Measurements from ENCODE around the gene PDCL3. TPM values are rescaled to one million over a fixed set of nuclear protein-coding genes. Genes with fewer than 3 reads are reported as not detected.
A peak's percentile ranks its signal among the peaks of the same experiment; 100 is the strongest.

The PDCL3 gene
- 45.2 TPM for total RNA-seq
- polyA plus RNA-seq = 10 to 100 TPM; 52.1 to 62.5 (median 58.1) TPM

GRCh38 chr2:100562613-100563406, at the start of gene PDCL3:
PDCL3 (plus strand) TSS chr2:100562993; CDS start chr2:100563068, 75 bp downstream.
- H3K27me3 Mint-ChIP-seq = no peaks in the 10 kb centered on the region
- ATAC-seq (ENCODE audit: low read depth in 2 of 2) (peak; percentile 90 to 92), DNase-seq (peak; percentile 90 to 98 (median 97))
- H3K27ac ChIP-seq (ENCODE audit: insufficient read depth, low read length, poor library complexity, severe bottlenecking) = peak within 1 kb of the TSS; percentile 91
- H3K9me3 ChIP-seq (ENCODE audit: control insufficient read depth in 2 of 2, low read length in 2 of 2) = no peaks in the 10 kb centered on the region
- no peaks in the 10 kb centered on the region for H3K27me3 ChIP-seq (ENCODE audit: control insufficient read depth, insufficient read depth, low read length)
- peaks cover 14% of the 10 kb centered on the region for H3K36me3 Mint-ChIP-seq
- H3K4me1 ChIP-seq (ENCODE audit: control insufficient read depth, insufficient read depth, low read length, poor library complexity, severe bottlenecking) = peaks cover 26% of the 10 kb centered on the region
- H3K27ac Mint-ChIP-seq = peak within 1 kb of the TSS; percentile 98 to 99 (median 99)
- H3K4me3 Mint-ChIP-seq = peak within 1 kb of the TSS; percentile 94 to 98 (median 95)
- peaks cover 9% of the 10 kb centered on the region for H3K36me3 ChIP-seq (ENCODE audit: control insufficient read depth, insufficient read depth, low read length)
- H3K4me3 ChIP-seq (ENCODE audit: low read depth, low read length) = peak within 1 kb of the TSS; percentile 84
- no peaks in the 10 kb centered on the region for H3K9me3 Mint-ChIP-seq
- peaks cover 11 to 56% (median 32%) of the 10 kb centered on the region in 4 donors for H3K4me1 Mint-ChIP-seq

DNA sequence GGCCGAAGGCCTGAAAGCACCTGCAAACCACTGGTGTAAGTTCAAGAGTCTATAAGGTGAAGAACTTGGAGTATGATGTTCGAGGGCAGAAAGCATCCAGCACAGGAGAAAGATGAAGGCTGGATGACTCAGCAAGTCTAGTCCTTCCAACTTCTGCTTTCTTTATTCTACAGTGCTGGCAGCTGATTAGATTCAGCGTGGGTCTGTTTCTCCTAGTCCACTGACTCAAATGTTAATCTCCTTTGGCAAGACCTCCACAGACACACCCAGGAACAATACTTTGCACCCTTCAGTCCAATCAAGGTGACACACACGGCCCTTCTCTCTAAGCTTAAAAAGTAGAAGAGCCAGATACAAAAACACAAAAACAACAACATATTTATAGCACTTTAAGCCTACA, 49.1 kb upstream of the PDCL3 start:
- Histone ChIP-seq H3K9me3 (ENCODE audit: control insufficient read depth in 2 of 2, low read length in 2 of 2) (peaks cover 0 to 1% of the 10 kb centered on the region in 2 experiments), H3K36me3 (ENCODE audit: control insufficient read depth, insufficient read depth, low read length) (no peaks in the 10 kb centered on the region), H3K4me1 (ENCODE audit: control insufficient read depth, insufficient read depth, low read length, poor library complexity, severe bottlenecking) (no peaks in the 10 kb centered on the region), H3K4me3 (ENCODE audit: low read depth, low read length) (no peak overlapping the region), H3K27ac (ENCODE audit: insufficient read depth, low read length, poor library complexity, severe bottlenecking) (no peak overlapping the region), H3K27me3 (ENCODE audit: control insufficient read depth, insufficient read depth, low read length) (no peaks in the 10 kb centered on the region)
- Mint-ChIP-seq H3K27ac (peak overlapping the region in 1 of 3 donors; percentile 13), H3K27me3 (peaks cover 18% of the 10 kb centered on the region), H3K36me3 (no peaks in the 10 kb centered on the region), H3K9me3 (peaks cover 0 to 2% (median 0%) of the 10 kb centered on the region in 7 donors), H3K4me3 (no peak overlapping the region), H3K4me1 (peaks cover 0 to 3% (median 0%) of the 10 kb centered on the region in 4 donors)
- DNase-seq (no peak), ATAC-seq (ENCODE audit: low read depth in 2 of 2) (no peak)

DNA sequence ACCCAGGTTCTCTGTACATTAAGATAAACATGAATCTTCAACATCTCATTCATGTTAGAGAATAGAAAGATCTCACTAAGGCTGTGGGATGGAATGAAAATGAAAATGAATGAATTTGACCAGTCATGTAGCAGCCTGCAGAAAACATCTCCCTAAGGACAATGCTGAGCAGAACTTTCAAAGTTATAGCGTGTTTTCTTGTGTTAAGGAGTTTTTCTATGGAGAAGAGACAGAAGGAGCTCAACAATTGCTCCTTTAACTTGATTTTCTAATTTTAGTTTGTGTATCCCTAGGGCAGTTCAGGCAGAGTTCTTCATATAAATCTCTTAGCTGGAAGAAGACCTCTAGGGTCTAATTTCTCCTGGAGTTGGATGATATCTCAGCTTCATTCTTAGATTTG, 45.2 kb upstream of the PDCL3 start:
- Mint-ChIP-seq H3K4me1 (peaks cover 0 to 3% (median 0%) of the 10 kb centered on the region in 4 donors), H3K9me3 (peaks cover 0 to 2% (median 0%) of the 10 kb centered on the region in 7 donors)
- DNase-seq = no peak

GRCh38 chr2:100518801-100519200, 44.0 kb upstream of the PDCL3 start:
- no peak overlapping the region for H3K4me3 Mint-ChIP-seq
- peaks cover 0 to 5% (median 0%) of the 10 kb centered on the region in 7 donors for H3K9me3 Mint-ChIP-seq
- no peak overlapping the region for H3K27ac Mint-ChIP-seq
- ATAC-seq (ENCODE audit: low read depth in 2 of 2) = no peak
- H3K27me3 Mint-ChIP-seq = peaks cover 8% of the 10 kb centered on the region
- no peaks in the 10 kb centered on the region for H3K36me3 Mint-ChIP-seq
- Histone ChIP-seq H3K27me3 (ENCODE audit: control insufficient read depth, insufficient read depth, low read length) (no peaks in the 10 kb centered on the region), H3K27ac (ENCODE audit: insufficient read depth, low read length, poor library complexity, severe bottlenecking) (no peak overlapping the region), H3K9me3 (ENCODE audit: control insufficient read depth in 2 of 2, low read length in 2 of 2) (no peaks in the 10 kb centered on the region), H3K4me1 (ENCODE audit: control insufficient read depth, insufficient read depth, low read length, poor library complexity, severe bottlenecking) (no peaks in the 10 kb centered on the region), H3K4me3 (ENCODE audit: low read depth, low read length) (no peak overlapping the region), H3K36me3 (ENCODE audit: control insufficient read depth, insufficient read depth, low read length) (no peaks in the 10 kb centered on the region)
- no peak for DNase-seq
- peaks cover 0 to under 1% (median 0%) of the 10 kb centered on the region in 4 donors for H3K4me1 Mint-ChIP-seq

More for the DNA sequence above, 45.2 kb upstream of the PDCL3 start:
- H3K4me1 ChIP-seq (ENCODE audit: control insufficient read depth, insufficient read depth, low read length, poor library complexity, severe bottlenecking) = no peaks in the 10 kb centered on the region
- Mint-ChIP-seq H3K27me3 (peaks cover 9% of the 10 kb centered on the region), H3K4me3 (no peak overlapping the region), H3K36me3 (no peaks in the 10 kb centered on the region), H3K27ac (no peak overlapping the region)
- H3K36me3 ChIP-seq (ENCODE audit: control insufficient read depth, insufficient read depth, low read length) = no peaks in the 10 kb centered on the region
- ATAC-seq (ENCODE audit: low read depth in 2 of 2) = no peak
- no peaks in the 10 kb centered on the region for H3K27me3 ChIP-seq (ENCODE audit: control insufficient read depth, insufficient read depth, low read length)
- H3K27ac ChIP-seq (ENCODE audit: insufficient read depth, low read length, poor library complexity, severe bottlenecking) = no peak overlapping the region
- H3K9me3 ChIP-seq (ENCODE audit: control insufficient read depth in 2 of 2, low read length in 2 of 2) = no peaks in the 10 kb centered on the region
- H3K4me3 ChIP-seq (ENCODE audit: low read depth, low read length) = no peak overlapping the region

DNA sequence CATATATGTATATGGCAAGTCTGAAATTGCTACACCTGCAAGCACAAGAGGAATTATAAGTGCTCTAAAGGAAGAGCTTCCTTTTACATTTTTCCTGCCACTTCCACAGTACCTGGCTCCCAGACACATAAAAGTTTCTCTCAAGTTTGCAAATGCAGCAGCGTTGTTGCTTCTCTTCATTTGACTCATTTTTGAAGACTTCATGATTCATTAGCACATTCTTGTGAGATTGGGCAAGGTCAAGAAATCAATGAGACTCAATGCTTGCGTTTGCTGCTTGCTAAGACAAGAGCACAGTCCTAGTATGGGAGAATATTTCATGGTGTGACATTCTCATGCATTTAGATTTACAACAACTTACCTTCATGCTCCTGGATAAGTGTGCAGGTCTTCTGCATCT, 42.6 kb upstream of the PDCL3 start:
- Mint-ChIP-seq H3K4me3 (no peak overlapping the region), H3K9me3 (peaks cover 0 to 5% (median 0%) of the 10 kb centered on the region in 7 donors), H3K36me3 (no peaks in the 10 kb centered on the region), H3K27me3 (peaks cover 12% of the 10 kb centered on the region), H3K4me1 (no peaks in the 10 kb centered on the region), H3K27ac (peak overlapping the region in 1 of 3 donors; percentile 40)
- Histone ChIP-seq H3K9me3 (ENCODE audit: control insufficient read depth in 2 of 2, low read length in 2 of 2) (no peaks in the 10 kb centered on the region), H3K36me3 (ENCODE audit: control insufficient read depth, insufficient read depth, low read length) (no peaks in the 10 kb centered on the region), H3K4me1 (ENCODE audit: control insufficient read depth, insufficient read depth, low read length, poor library complexity, severe bottlenecking) (no peaks in the 10 kb centered on the region), H3K4me3 (ENCODE audit: low read depth, low read length) (no peak overlapping the region), H3K27ac (ENCODE audit: insufficient read depth, low read length, poor library complexity, severe bottlenecking) (no peak overlapping the region), H3K27me3 (ENCODE audit: control insufficient read depth, insufficient read depth, low read length) (no peaks in the 10 kb centered on the region)
- DNase-seq (no peak), ATAC-seq (ENCODE audit: low read depth in 2 of 2) (no peak)

DNA sequence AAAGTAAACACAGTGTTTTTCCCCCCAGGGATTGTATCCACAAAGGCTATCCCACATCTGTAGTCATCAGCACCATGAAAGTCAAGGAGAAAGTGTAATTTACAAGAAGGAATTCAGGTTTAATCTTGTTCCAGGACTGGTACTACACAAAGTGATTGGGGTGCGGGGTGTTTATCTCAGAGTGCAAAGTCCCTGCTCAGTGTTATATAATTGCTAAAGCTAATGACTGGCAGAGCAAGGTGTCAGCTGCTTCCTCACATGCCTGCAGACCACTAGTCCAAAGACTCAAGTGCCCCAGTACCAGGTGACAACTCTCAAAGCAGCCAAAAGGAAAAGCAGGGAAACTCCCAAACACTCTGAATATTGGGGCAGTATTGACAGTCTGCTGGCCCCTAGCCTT, 40.4 kb upstream of the PDCL3 start:
- Mint-ChIP-seq H3K4me3 (no peak overlapping the region), H3K27me3 (peaks cover 12% of the 10 kb centered on the region), H3K4me1 (no peaks in the 10 kb centered on the region), H3K9me3 (peaks cover 0 to 5% (median 0%) of the 10 kb centered on the region in 7 donors), H3K27ac (no peak overlapping the region), H3K36me3 (no peaks in the 10 kb centered on the region)
- Histone ChIP-seq H3K4me3 (ENCODE audit: low read depth, low read length) (no peak overlapping the region), H3K36me3 (ENCODE audit: control insufficient read depth, insufficient read depth, low read length) (no peaks in the 10 kb centered on the region), H3K27ac (ENCODE audit: insufficient read depth, low read length, poor library complexity, severe bottlenecking) (no peak overlapping the region), H3K27me3 (ENCODE audit: control insufficient read depth, insufficient read depth, low read length) (no peaks in the 10 kb centered on the region), H3K4me1 (ENCODE audit: control insufficient read depth, insufficient read depth, low read length, poor library complexity, severe bottlenecking) (no peaks in the 10 kb centered on the region), H3K9me3 (ENCODE audit: control insufficient read depth in 2 of 2, low read length in 2 of 2) (no peaks in the 10 kb centered on the region)
- ATAC-seq (ENCODE audit: low read depth in 2 of 2) (no peak), DNase-seq (no peak)

DNA sequence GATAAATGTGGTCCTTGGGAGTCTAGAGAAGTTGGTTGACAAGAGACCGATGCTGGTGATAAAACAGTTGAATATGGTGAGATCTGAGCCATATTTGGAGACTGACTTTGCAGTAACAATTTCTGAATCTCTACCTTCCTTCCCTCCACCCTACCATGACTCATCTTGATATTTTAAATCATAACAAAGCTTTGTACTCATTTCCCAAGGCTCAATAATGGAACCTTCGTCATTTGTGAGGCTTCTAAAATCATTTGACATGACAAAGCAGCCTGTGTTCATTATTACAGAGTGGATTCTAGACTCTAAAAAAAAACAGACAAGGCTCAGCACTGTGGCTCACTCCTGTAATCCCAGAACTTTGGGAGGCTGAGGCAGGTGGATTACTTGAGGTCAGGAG, 38.5 kb upstream of the PDCL3 start:
- Mint-ChIP-seq H3K27ac (no peak overlapping the region), H3K4me3 (no peak overlapping the region), H3K9me3 (peaks cover 0 to 4% (median 0%) of the 10 kb centered on the region in 7 donors), H3K4me1 (no peaks in the 10 kb centered on the region), H3K36me3 (no peaks in the 10 kb centered on the region), H3K27me3 (peaks cover 4% of the 10 kb centered on the region)
- no peak for ATAC-seq (ENCODE audit: low read depth in 2 of 2)
- no peaks in the 10 kb centered on the region for H3K36me3 ChIP-seq (ENCODE audit: control insufficient read depth, insufficient read depth, low read length)
- H3K9me3 ChIP-seq (ENCODE audit: control insufficient read depth in 2 of 2, low read length in 2 of 2) = no peaks in the 10 kb centered on the region
- no peak for DNase-seq
- no peak overlapping the region for H3K4me3 ChIP-seq (ENCODE audit: low read depth, low read length)
- no peaks in the 10 kb centered on the region for H3K4me1 ChIP-seq (ENCODE audit: control insufficient read depth, insufficient read depth, low read length, poor library complexity, severe bottlenecking)
- H3K27ac ChIP-seq (ENCODE audit: insufficient read depth, low read length, poor library complexity, severe bottlenecking) = no peak overlapping the region
- H3K27me3 ChIP-seq (ENCODE audit: control insufficient read depth, insufficient read depth, low read length) = no peaks in the 10 kb centered on the region

GRCh38 chr2:100526868-100527267, 35.9 kb upstream of the PDCL3 start:
- ATAC-seq (ENCODE audit: low read depth in 2 of 2) = no peak
- Mint-ChIP-seq H3K9me3 (peaks cover 0 to 3% (median 0%) of the 10 kb centered on the region in 7 donors), H3K4me1 (no peaks in the 10 kb centered on the region), H3K36me3 (no peaks in the 10 kb centered on the region), H3K27me3 (peaks cover 4% of the 10 kb centered on the region), H3K27ac (no peak overlapping the region), H3K4me3 (no peak overlapping the region)
- no peaks in the 10 kb centered on the region for H3K36me3 ChIP-seq (ENCODE audit: control insufficient read depth, insufficient read depth, low read length)
- H3K4me1 ChIP-seq (ENCODE audit: control insufficient read depth, insufficient read depth, low read length, poor library complexity, severe bottlenecking) = no peaks in the 10 kb centered on the region
- H3K27me3 ChIP-seq (ENCODE audit: control insufficient read depth, insufficient read depth, low read length) = no peaks in the 10 kb centered on the region
- no peak overlapping the region for H3K4me3 ChIP-seq (ENCODE audit: low read depth, low read length)
- no peaks in the 10 kb centered on the region for H3K9me3 ChIP-seq (ENCODE audit: control insufficient read depth in 2 of 2, low read length in 2 of 2)
- H3K27ac ChIP-seq (ENCODE audit: insufficient read depth, low read length, poor library complexity, severe bottlenecking) = no peak overlapping the region
- DNase-seq = no peak
